NT2/D1 (cell line): ENCODE measurements around the gene CHADL.

Experiments
- SUZ12 ChIP-seq: IDR thresholded peaks from 2 replicates; pipeline ENCODE4 v1.6.1; 2011; ENCODE audit not compliant: insufficient read length, insufficient read depth; ENCODE audit errors: extremely low read depth
- YY1 ChIP-seq: IDR thresholded peaks from 2 replicates; pipeline ENCODE4 v1.6.1; 2011; ENCODE audit not compliant: insufficient read length, insufficient read depth
- ZNF274 ChIP-seq: IDR thresholded peaks from 2 replicates; pipeline ENCODE4 v1.6.1; 2011; ENCODE audit warnings: mild to moderate bottlenecking, low read depth, low read length

DNA sequence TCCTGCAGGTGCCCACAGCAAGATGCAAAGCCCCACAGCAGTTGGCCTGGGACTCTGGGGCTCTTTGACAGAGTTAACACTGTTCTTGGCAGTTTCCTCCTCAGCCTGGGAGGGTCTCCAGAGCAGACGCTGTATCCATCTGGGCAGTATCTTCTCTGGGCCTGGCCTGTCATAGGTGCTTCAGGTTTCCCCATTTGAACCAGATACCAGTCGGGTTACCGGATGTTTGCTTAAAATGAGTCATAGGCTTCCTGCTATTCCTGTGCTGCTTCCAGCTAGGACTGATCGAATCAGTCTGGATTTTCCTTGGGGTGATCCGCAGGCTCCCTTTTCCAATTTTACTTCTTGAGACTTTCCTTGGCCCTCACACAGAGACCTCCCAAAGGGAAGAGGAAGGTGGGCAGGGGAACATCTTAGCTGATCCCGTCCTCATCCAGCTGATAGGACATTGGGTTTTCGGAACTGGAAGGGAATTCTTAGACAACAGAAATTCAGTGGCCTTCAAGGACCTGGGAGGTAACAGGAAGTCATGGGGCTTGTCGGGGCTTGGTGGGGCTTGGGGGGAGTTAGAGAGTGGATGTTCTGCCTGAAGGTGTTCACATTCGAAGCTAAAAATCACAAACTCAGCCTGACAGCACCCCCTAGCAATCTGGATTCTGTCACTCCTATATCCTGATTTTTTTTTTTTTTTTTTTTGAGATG lies 47.7 kb upstream of the CHADL start:
- TF ChIP-seq SUZ12, result no peak
- TF ChIP-seq ZNF274, result no peak
- TF ChIP-seq YY1, result no peak
